HFFc6 (cell line): ENCODE measurements around the gene VSTM2L. TPM values are rescaled to one million over a fixed set of nuclear protein-coding genes. Genes with fewer than 3 reads are reported as not detected.

Experiments
- DNase-seq: peaks from one replicate; pipeline ENCODE4 v3.0.0-alpha.2; 2018
- H3K27ac Mint-ChIP-seq: 2 replicates; pipeline ENCODE4 v1.8.0; 2020; ENCODE audit warnings: mild to moderate bottlenecking, mixed read lengths
- H3K27me3 Mint-ChIP-seq: 2 replicates; pipeline ENCODE4 v1.8.0; 2021; ENCODE audit warnings: mild to moderate bottlenecking, moderate library complexity, mixed read lengths; ENCODE audit not compliant: insufficient read depth
- H3K36me3 Mint-ChIP-seq: 2 replicates; pipeline ENCODE4 v1.8.0; 2021; ENCODE audit warnings: low read depth, mixed read lengths
- H3K4me1 Mint-ChIP-seq: 2 replicates; pipeline ENCODE4 v1.8.0; 2020; ENCODE audit warnings: low read depth, mixed read lengths
- H3K4me3 Mint-ChIP-seq: 2 replicates; pipeline ENCODE4 v1.8.0; 2020; ENCODE audit warnings: mild to moderate bottlenecking, moderate library complexity, mixed read lengths
- H3K9me3 Mint-ChIP-seq: 2 replicates; pipeline ENCODE4 v1.8.0; 2020; ENCODE audit warnings: mild to moderate bottlenecking, mixed read lengths
- CTCF ChIP-seq: fragments of 200-600 bp; sonication (generic); IDR thresholded peaks from 2 replicates; pipeline ENCODE4 v1.5.0; 2021; ENCODE audit warnings: antibody characterized with exemption, mild to moderate bottlenecking
- total RNA-seq, 6 experiments: library from RNA; stranded (reverse); fragmentation: NEBNext Ultra II Directional; extraction: Animal tissue kit (Norgen Biotek cat#: 25700); gene quantifications; 2 replicates in 1 of 6; 3 replicates in 5 of 6; pipeline ENCODE4 v1.2.3, GENCODE V29; 2021

The VSTM2L gene
- total RNA-seq, 6 experiments from 2014 or later = 0.12 to 0.95 (median 0.55) TPM; not detected in 2

GRCh38 chr20:37893566-37894241 lies 9.2 kb upstream of the VSTM2L start:
- no peak for DNase-seq
- Mint-ChIP-seq H3K4me3 (no peak overlapping the region), H3K9me3 (no peaks in the 10 kb centered on the region), H3K27me3 (peaks cover 30% of the 10 kb centered on the region), H3K27ac (no peak overlapping the region), H3K36me3 (no peaks in the 10 kb centered on the region), H3K4me1 (no peaks in the 10 kb centered on the region)
- TF ChIP-seq CTCF = no peak

GRCh38 chr20:37894454-37894853 lies 8.5 kb upstream of the VSTM2L start:
- Mint-ChIP-seq H3K27ac (no peak overlapping the region), H3K4me1 (no peaks in the 10 kb centered on the region), H3K9me3 (no peaks in the 10 kb centered on the region), H3K36me3 (no peaks in the 10 kb centered on the region), H3K4me3 (no peak overlapping the region), H3K27me3 (peaks cover 32% of the 10 kb centered on the region)
- no peak for DNase-seq
- TF ChIP-seq CTCF = no peak

- DNase-seq = no peak
- Mint-ChIP-seq H3K27ac (no peak overlapping the region), H3K9me3 (no peaks in the 10 kb centered on the region), H3K36me3 (no peaks in the 10 kb centered on the region), H3K4me3 (no peak overlapping the region), H3K4me1 (no peaks in the 10 kb centered on the region), H3K27me3 (peaks cover 35% of the 10 kb centered on the region)
- no peak for TF ChIP-seq CTCF
Observed at GRCh38 chr20:37895166-37895565, 7.8 kb upstream of the VSTM2L start.

GRCh38 chr20:37896932-37897548 lies 5.9 kb upstream of the VSTM2L start:
- H3K4me3 Mint-ChIP-seq = no peak overlapping the region
- H3K27me3 Mint-ChIP-seq = peaks cover 34% of the 10 kb centered on the region
- peak; percentile 28; the same call in 1 of the 2 replicates for TF ChIP-seq CTCF
- no peaks in the 10 kb centered on the region for H3K36me3 Mint-ChIP-seq
- H3K4me1 Mint-ChIP-seq = peaks cover under 1% of the 10 kb centered on the region; the same call in 1 of the 2 replicates
- DNase-seq = no peak
- H3K27ac Mint-ChIP-seq = no peak overlapping the region
- no peaks in the 10 kb centered on the region for H3K9me3 Mint-ChIP-seq

GRCh38 chr20:37898233-37899104 lies 4.5 kb upstream of the VSTM2L start:
- Mint-ChIP-seq H3K9me3 (no peaks in the 10 kb centered on the region), H3K27ac (no peak overlapping the region), H3K4me3 (no peak overlapping the region), H3K4me1 (peaks cover 5% of the 10 kb centered on the region), H3K36me3 (no peaks in the 10 kb centered on the region), H3K27me3 (peaks cover 34% of the 10 kb centered on the region)
- DNase-seq = no peak
- no peak for TF ChIP-seq CTCF
